ENCODE measurements around the gene CHPF2. TPM values are rescaled to one million over a fixed set of nuclear protein-coding genes. Genes with fewer than 3 reads are reported as not detected.

Gene CHPF2
- total RNA-seq, 6 experiments from 2014 or later = 11.9 to 20.7 (median 17.7) TPM

DNA sequence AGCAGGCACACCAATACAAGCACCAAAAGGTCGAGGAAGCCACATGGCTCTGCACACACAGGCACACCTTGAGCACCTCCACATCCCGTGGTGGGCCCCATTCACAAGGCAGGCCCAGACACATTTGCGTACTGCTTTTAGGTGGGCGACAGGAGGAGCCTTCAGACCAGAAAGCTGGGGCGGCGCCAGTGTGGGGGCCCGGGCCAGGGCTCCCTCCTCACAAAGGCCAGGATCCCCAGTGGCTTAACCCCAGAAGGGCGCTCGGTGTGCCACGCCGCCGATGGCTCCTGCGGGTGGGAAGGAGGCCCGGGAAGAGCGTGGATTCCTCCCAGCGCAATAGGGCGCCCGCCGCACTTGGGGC is 19.0 kb downstream of the CHPF2 start:
- H3K36me3 ChIP-seq = no peaks in the 10 kb centered on the region
- H3K27me3 ChIP-seq = no peaks in the 10 kb centered on the region
- peak overlapping the region in 2 of 3 donors; percentile 5 to 36 for H3K27ac ChIP-seq
- no peaks in the 10 kb centered on the region for H3K9me3 ChIP-seq
- TF ChIP-seq POLR2A (IDR thresholded peaks at IDR 0.05) = no peak
- TF ChIP-seq, protein P1, sequence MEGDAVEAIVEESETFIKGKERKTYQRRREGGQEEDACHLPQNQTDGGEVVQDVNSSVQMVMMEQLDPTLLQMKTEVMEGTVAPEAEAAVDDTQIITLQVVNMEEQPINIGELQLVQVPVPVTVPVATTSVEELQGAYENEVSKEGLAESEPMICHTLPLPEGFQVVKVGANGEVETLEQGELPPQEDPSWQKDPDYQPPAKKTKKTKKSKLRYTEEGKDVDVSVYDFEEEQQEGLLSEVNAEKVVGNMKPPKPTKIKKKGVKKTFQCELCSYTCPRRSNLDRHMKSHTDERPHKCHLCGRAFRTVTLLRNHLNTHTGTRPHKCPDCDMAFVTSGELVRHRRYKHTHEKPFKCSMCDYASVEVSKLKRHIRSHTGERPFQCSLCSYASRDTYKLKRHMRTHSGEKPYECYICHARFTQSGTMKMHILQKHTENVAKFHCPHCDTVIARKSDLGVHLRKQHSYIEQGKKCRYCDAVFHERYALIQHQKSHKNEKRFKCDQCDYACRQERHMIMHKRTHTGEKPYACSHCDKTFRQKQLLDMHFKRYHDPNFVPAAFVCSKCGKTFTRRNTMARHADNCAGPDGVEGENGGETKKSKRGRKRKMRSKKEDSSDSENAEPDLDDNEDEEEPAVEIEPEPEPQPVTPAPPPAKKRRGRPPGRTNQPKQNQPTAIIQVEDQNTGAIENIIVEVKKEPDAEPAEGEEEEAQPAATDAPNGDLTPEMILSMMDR (IDR thresholded peaks at IDR 0.05) = no peak
- peak overlapping the region; percentile 7 to 42 (median 9) for H3K4me3 ChIP-seq
- intact Hi-C loops (cut with DNase I) = no loop called here
- 18% methylated on average over 5 of the region's 19 CpGs for WGBS (ENCODE audit: insufficient coverage, low coverage, low lambda C conversion rate, missing lambda C conversion rate)
- ATAC-seq = no peak
- DNase-seq = no peak
- H3K4me1 ChIP-seq = peaks cover 0 to 15% (median 0%) of the 10 kb centered on the region in 4 donors

DNA sequence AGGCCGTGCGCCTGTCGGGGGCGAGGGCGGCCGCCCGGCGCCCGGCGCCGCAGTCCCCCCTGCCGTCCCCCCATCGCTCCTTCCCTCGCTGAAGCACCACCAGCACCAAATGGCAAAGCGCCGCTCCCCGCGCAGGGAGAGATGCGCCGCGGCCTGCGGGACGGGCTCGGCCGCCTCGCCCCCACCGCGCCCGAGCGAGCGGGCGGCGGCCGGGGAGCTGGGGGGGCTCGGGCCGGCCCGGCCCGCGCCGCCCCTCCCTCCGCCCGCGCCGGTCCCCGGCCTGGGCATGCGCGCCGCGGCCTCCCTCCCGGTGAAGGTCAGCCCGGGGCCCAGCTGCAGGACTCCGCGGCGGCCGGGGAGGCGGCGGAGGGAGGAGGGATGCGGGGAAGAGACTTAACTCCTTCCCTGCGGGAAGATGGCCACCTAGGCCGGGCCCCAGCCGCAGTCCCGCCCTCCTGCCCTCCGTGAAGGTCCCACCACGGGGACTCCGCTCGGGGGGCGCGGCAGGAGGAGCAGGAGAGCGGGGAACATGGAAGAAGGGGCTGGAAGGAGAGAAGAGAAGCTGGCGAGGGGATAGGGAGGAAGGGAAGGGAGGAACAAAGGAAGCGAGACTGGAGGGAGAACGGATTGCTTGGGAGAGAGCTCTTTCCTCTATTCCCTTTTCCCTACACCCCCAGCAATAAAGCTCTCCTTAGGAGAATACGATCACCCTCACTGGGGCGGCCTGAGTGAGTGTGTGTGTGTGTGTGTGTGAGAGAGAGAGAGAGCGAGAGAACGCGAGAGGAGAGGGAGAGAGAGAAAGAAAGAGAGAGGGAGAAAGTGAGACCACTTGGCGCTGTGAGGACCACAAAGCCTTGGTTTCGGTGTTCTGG is 19.6 kb downstream of the CHPF2 start:
- TF ChIP-seq POLR2A (IDR thresholded peaks at IDR 0.05) = no peak
- TF ChIP-seq, protein P1 (IDR thresholded peaks at IDR 0.05) = no peak
- H3K4me3 ChIP-seq = peak overlapping the region; percentile 18 to 42 (median 39)
- no peaks in the 10 kb centered on the region for H3K27me3 ChIP-seq
- no peak for DNase-seq
- H3K27ac ChIP-seq = peak overlapping the region; percentile 13 to 57 (median 36)
- no peaks in the 10 kb centered on the region for H3K36me3 ChIP-seq
- ATAC-seq = peak; percentile 30 to 43 (median 36)
- 15% methylated on average over 22 of the region's 79 CpGs for WGBS (ENCODE audit: insufficient coverage, low coverage, low lambda C conversion rate, missing lambda C conversion rate)
- H3K9me3 ChIP-seq = no peaks in the 10 kb centered on the region
- H3K4me1 ChIP-seq = peaks cover 0 to 15% (median 0%) of the 10 kb centered on the region in 4 donors
- intact Hi-C loops (cut with DNase I) = no loop called here

DNA sequence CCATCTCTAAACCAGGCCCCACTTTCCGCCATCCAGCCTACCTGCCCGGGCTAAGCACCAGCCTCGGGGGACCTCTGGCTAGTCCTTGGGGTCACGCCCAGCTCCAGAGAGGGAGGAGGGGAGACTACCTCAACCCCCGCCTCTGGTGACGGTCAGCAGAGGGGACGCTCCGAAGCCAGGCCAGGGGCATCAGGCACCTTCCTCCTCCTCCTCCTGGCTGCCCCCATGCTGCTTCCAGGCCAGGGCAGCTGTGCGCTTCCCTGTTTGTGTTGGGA is 20.2 kb downstream of the CHPF2 start:
- H3K27ac ChIP-seq = peak overlapping the region in 1 of 3 donors; percentile 13
- DNase-seq (peak in 1 of 3 donors; percentile 48), ATAC-seq (no peak)
- H3K4me3 ChIP-seq = peak overlapping the region in 2 of 3 donors; percentile 39 to 42
- H3K9me3 ChIP-seq = no peaks in the 10 kb centered on the region
- peaks cover 0 to 15% (median 0%) of the 10 kb centered on the region in 4 donors for H3K4me1 ChIP-seq
- intact Hi-C loops (cut with DNase I) = no loop called here
- H3K27me3 ChIP-seq = no peaks in the 10 kb centered on the region
- H3K36me3 ChIP-seq = no peaks in the 10 kb centered on the region
- 47% methylated on average over 4 of the region's 9 CpGs for WGBS (ENCODE audit: insufficient coverage, low coverage, low lambda C conversion rate, missing lambda C conversion rate)
- TF ChIP-seq POLR2A (IDR thresholded peaks at IDR 0.05) = no peak
- TF ChIP-seq, protein P1 (IDR thresholded peaks at IDR 0.05) = no peak

DNA sequence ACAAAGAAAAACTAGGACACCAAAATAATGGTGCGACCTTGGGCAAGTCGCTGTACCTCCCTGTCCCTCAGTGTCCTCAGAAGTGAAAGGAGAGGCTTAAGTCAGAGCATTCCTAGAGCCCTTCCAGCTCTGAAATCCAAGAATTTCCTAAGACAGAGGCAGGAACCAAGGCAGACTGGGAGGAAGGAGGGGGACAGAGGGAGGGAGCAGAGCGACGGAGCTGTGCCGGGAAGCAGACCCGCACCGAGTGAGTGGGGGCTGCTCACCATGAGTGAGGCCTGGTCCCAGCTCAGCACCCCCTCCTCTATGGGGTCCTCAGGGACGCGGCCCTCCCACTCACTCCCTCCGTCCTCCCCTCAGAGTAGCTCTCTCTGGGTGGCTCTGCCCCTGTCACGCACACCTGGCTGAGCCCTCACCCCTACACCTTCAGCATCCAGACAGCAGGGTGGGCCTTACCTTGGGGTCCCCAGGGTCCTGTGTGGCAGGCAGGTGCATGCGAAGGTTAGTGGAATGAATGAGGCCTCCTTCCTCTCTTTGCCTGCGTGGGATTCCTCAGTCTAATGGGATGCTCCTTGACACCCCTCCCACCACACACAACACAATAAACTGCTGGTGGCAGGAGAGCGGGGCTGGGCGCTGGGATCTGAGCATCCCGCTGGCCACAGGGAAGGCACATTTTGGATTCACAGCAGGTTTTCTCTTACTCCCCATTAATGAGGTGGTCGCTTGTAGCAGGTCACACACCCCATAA is 20.9 kb downstream of the CHPF2 start:
- no peak for TF ChIP-seq POLR2A (IDR thresholded peaks at IDR 0.05)
- TF ChIP-seq, protein P1 (IDR thresholded peaks at IDR 0.05) = no peak
- Histone ChIP-seq H3K4me1 (peaks cover 0 to 13% (median 0%) of the 10 kb centered on the region in 4 donors), H3K9me3 (no peaks in the 10 kb centered on the region), H3K27ac (no peak overlapping the region), H3K36me3 (no peaks in the 10 kb centered on the region), H3K27me3 (no peaks in the 10 kb centered on the region), H3K4me3 (no peak overlapping the region)
- DNase-seq (no peak), ATAC-seq (no peak)
- intact Hi-C loops (cut with DNase I) = no loop called here
- 38% methylated on average over 3 of the region's 17 CpGs for WGBS (ENCODE audit: insufficient coverage, low coverage, low lambda C conversion rate, missing lambda C conversion rate)
